Panc1 (cell line): ENCODE data around the gene TRAPPC10. TPM values are rescaled to one million over a fixed set of nuclear protein-coding genes. Genes with fewer than 3 reads are reported as not detected.

Source experiments
- ATAC-seq: fragments of 200-7000 bp; cut with Tn5 transposase; 2 replicates; pipeline ENCODE4 v1.9.1; 2020; ENCODE audit warnings: mild to moderate bottlenecking, moderate library complexity
- BruUV-seq: library from RNA; stranded (reverse); fragments of 400-500 nt; replicated peaks from 2 replicates; lab custom pipeline; 2021; lab: Mats Ljungman, UMichigan
- CTCF ChIA-PET: fragments of 300-600 bp; sonication (Branson Sonifier 250); formaldehyde crosslinking; loops from one replicate; lab custom pipeline; 2022; ENCODE audit warnings: antibody characterized with exemption; lab: Charles Lee
- POLR2A ChIA-PET: fragments of 300-600 bp; sonication (Branson Sonifier 250); formaldehyde crosslinking; loops from one replicate; lab custom pipeline; 2022; ENCODE audit warnings: antibody characterized with exemption; lab: Charles Lee
- DNase-seq: peaks from one replicate; pipeline ENCODE4 v3.0.0-alpha.2; 2010; ENCODE audit warnings: low read depth, low spot score
- H3K27ac ChIP-seq: 2 replicates; pipeline ENCODE4 v1.5.1; 2011; ENCODE audit warnings: mild to moderate bottlenecking, low read length, inconsistent platforms
- H3K27me3 ChIP-seq: fragments of 200-500 bp; sonication (Bioruptor generic); 2 replicates; pipeline ENCODE4 v1.6.0; 2014; ENCODE audit warnings: low read length, inconsistent platforms; ENCODE audit not compliant: control insufficient read depth, insufficient read depth
- H3K36me3 ChIP-seq: fragments of 200-500 bp; sonication (Bioruptor generic); 2 replicates; pipeline ENCODE4 v1.5.1; 2014; ENCODE audit warnings: inconsistent platforms, mild to moderate bottlenecking, low read length, moderate library complexity; ENCODE audit not compliant: control insufficient read depth, insufficient read depth
- H3K4me1 ChIP-seq: 2 replicates; pipeline ENCODE4 v1.5.1; 2011; ENCODE audit warnings: inconsistent platforms, mild to moderate bottlenecking, low read length, moderate library complexity; ENCODE audit not compliant: control insufficient read depth, insufficient read depth
- H3K4me3 ChIP-seq, 2 experiments: 2 replicates each; pipeline ENCODE4 v1.5.1; 2011 to 2012; ENCODE audit warnings: low read depth in 2 of 2, low read length in 2 of 2, mild to moderate bottlenecking in 2 of 2, inconsistent platforms in 1 of 2, moderate library complexity in 1 of 2
- H3K9me3 ChIP-seq: fragments of 200-500 bp; sonication (Bioruptor generic); 2 replicates; pipeline ENCODE4 v1.5.1; 2014; ENCODE audit warnings: low read depth, mild to moderate bottlenecking, inconsistent platforms, low read length, moderate library complexity; ENCODE audit not compliant: control insufficient read depth, insufficient read depth
- POLR2AphosphoS5 ChIP-seq: IDR thresholded peaks from 2 replicates; pipeline ENCODE4 v1.6.1; 2012; ENCODE audit warnings: mild to moderate bottlenecking, low read depth, low read length, moderate library complexity
- SIN3A ChIP-seq: IDR thresholded peaks from 2 replicates; pipeline ENCODE4 v1.6.1; 2012; ENCODE audit warnings: low read depth, mild to moderate bottlenecking, low read length, moderate library complexity, borderline replicate concordance; ENCODE audit not compliant: insufficient read depth
- TCF7L2 ChIP-seq: IDR thresholded peaks from 2 replicates; pipeline ENCODE4 v1.6.1; 2011; ENCODE audit warnings: mild to moderate bottlenecking, low read depth, low read length, inconsistent platforms
- in situ Hi-C: cut with HindIII; loops from 2 replicates; pipeline ENCODE4 v1.10.0; 2016; ENCODE audit warnings: low sequenced_read_pairs, low pct_unique_long_range_greater_than_20kb
- intact Hi-C: fragments of 100-400 bp; cut with micrococcal nuclease; formaldehyde crosslinking; loops from one replicate; pipeline ENCODE4 v1.10.0; 2022; ENCODE audit not compliant: unreplicated experiment
- total RNA-seq: library from RNA; stranded (reverse); gene quantifications from one replicate; pipeline ENCODE4 v1.2.1, GENCODE V29; 2021; ENCODE audit not compliant: unreplicated experiment
- TF ChIP-seq, protein P1 (sequence below): fragments of 450-650 bp; IDR thresholded peaks from 2 replicates; pipeline ENCODE4 v1.5.1; 2017; ENCODE audit warnings: mild to moderate bottlenecking
- TF ChIP-seq, protein P2 (sequence below), 2 experiments: IDR thresholded peaks; 2 replicates each; pipeline ENCODE4 v1.6.1; 2011 to 2012; ENCODE audit warnings: low read depth in 2 of 2, control low read depth in 1 of 2, low read length in 1 of 2, mild to moderate bottlenecking in 1 of 2, moderate library complexity in 1 of 2; ENCODE audit not compliant: insufficient read depth in 1 of 2

Gene TRAPPC10
- total RNA-seq, 1 experiment from 2014 or later: 34.5 TPM

DNA sequence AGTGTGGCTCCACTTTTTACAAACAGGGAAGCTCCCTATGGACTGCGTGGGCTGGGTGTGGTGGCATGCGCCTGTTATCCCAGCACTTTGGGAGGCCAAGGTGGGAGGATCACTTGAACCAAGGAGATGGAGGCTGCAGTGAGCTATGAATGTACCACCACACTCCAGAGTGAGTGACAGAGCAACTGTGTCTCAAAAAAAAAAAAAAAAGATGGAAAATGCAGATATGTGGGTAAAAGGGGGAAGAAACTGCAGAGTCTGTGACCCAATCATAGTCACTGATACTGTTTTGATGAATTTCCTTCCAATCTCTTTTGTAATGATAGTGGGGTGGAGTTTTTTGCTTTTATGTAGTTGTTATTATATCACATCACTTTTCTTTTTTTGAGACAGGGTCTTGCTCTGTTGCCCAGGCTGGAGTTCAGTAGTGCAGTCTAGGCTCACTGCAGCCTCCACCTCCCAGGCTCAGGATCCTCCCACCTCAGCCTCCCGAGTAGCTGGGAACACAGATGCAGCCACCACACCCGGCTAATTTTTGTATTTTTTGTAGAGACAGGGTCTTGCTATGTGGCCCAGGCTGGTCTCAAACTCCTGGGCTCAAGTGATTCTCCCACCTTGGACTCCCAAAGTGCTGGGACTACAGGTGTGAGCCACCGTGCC lies 8.7 kb upstream of the TRAPPC10 start:
- POLR2A ChIA-PET: no interaction called here
- Histone ChIP-seq H3K27ac (no peak overlapping the region), H3K4me1 (no peaks in the 10 kb centered on the region), H3K4me3 (no peak overlapping the region), H3K9me3 (no peaks in the 10 kb centered on the region), H3K27me3 (no peaks in the 10 kb centered on the region), H3K36me3 (no peaks in the 10 kb centered on the region)
- CTCF ChIA-PET: no interaction called here
- intact Hi-C loops: no loop called here
- TF ChIP-seq POLR2AphosphoS5: no peak
- TF ChIP-seq, protein P1, sequence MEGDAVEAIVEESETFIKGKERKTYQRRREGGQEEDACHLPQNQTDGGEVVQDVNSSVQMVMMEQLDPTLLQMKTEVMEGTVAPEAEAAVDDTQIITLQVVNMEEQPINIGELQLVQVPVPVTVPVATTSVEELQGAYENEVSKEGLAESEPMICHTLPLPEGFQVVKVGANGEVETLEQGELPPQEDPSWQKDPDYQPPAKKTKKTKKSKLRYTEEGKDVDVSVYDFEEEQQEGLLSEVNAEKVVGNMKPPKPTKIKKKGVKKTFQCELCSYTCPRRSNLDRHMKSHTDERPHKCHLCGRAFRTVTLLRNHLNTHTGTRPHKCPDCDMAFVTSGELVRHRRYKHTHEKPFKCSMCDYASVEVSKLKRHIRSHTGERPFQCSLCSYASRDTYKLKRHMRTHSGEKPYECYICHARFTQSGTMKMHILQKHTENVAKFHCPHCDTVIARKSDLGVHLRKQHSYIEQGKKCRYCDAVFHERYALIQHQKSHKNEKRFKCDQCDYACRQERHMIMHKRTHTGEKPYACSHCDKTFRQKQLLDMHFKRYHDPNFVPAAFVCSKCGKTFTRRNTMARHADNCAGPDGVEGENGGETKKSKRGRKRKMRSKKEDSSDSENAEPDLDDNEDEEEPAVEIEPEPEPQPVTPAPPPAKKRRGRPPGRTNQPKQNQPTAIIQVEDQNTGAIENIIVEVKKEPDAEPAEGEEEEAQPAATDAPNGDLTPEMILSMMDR: no peak
- TF ChIP-seq SIN3A: no peak
- TF ChIP-seq, protein P2, sequence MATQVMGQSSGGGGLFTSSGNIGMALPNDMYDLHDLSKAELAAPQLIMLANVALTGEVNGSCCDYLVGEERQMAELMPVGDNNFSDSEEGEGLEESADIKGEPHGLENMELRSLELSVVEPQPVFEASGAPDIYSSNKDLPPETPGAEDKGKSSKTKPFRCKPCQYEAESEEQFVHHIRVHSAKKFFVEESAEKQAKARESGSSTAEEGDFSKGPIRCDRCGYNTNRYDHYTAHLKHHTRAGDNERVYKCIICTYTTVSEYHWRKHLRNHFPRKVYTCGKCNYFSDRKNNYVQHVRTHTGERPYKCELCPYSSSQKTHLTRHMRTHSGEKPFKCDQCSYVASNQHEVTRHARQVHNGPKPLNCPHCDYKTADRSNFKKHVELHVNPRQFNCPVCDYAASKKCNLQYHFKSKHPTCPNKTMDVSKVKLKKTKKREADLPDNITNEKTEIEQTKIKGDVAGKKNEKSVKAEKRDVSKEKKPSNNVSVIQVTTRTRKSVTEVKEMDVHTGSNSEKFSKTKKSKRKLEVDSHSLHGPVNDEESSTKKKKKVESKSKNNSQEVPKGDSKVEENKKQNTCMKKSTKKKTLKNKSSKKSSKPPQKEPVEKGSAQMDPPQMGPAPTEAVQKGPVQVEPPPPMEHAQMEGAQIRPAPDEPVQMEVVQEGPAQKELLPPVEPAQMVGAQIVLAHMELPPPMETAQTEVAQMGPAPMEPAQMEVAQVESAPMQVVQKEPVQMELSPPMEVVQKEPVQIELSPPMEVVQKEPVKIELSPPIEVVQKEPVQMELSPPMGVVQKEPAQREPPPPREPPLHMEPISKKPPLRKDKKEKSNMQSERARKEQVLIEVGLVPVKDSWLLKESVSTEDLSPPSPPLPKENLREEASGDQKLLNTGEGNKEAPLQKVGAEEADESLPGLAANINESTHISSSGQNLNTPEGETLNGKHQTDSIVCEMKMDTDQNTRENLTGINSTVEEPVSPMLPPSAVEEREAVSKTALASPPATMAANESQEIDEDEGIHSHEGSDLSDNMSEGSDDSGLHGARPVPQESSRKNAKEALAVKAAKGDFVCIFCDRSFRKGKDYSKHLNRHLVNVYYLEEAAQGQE (IDR thresholded peaks at IDR 0.05; ENCODE audit: insufficient read depth in 1 of 2, low read depth in 2 of 2, low read length in 1 of 2): no peak
- no peak for TF ChIP-seq TCF7L2
- no TSS peak for BruUV-seq
- in situ Hi-C loops: no loop called here
- ATAC-seq (no peak), DNase-seq (no peak)

- no peaks in the 10 kb centered on the region for H3K27me3 ChIP-seq
- TF ChIP-seq POLR2AphosphoS5 (no peak), SIN3A (no peak), TCF7L2 (no peak)
- TF ChIP-seq, protein P1: no peak
- in situ Hi-C loops (no loop called here), intact Hi-C loops (no loop called here)
- ATAC-seq: no peak
- no peak overlapping the region for H3K4me3 ChIP-seq
- ChIA-PET CTCF (no interaction called here), POLR2A (no interaction called here)
- no peaks in the 10 kb centered on the region for H3K9me3 ChIP-seq
- H3K36me3 ChIP-seq: no peaks in the 10 kb centered on the region
- no peaks in the 10 kb centered on the region for H3K4me1 ChIP-seq
- H3K27ac ChIP-seq: no peak overlapping the region
- DNase-seq: no peak
- no TSS peak for BruUV-seq
These were observed 7.0 kb upstream of the TRAPPC10 start for GRCh38 chr21:44005071-44005470.
